KMS-11 (cell line): ENCODE data around the gene BMI1.

Experiments
- H2AFZ ChIP-seq: fragments of 200-600 bp; sonication (generic); 2 replicates; pipeline ENCODE4 v1.6.1; 2016; ENCODE audit warnings: antibody characterized with exemption, mixed run types, low read depth
- H3K27ac ChIP-seq: fragments of 200-600 bp; sonication (generic); 2 replicates; pipeline ENCODE4 v1.6.1; 2016; ENCODE audit warnings: mild to moderate bottlenecking, mixed run types
- H3K27me3 ChIP-seq: fragments of 200-600 bp; sonication (generic); 2 replicates; pipeline ENCODE4 v1.6.1; 2017; ENCODE audit warnings: mild to moderate bottlenecking, low read depth, mixed run types, moderate library complexity; ENCODE audit not compliant: insufficient read depth
- H3K36me3 ChIP-seq: fragments of 200-600 bp; sonication (generic); 2 replicates; pipeline ENCODE4 v1.6.1; 2017; ENCODE audit warnings: mild to moderate bottlenecking, mixed run types; ENCODE audit not compliant: insufficient read depth
- H3K4me1 ChIP-seq: fragments of 200-600 bp; sonication (generic); 2 replicates; pipeline ENCODE4 v1.6.1; 2016; ENCODE audit warnings: mild to moderate bottlenecking, low read depth, mixed run types; ENCODE audit not compliant: poor library complexity, severe bottlenecking
- H3K4me2 ChIP-seq: fragments of 200-600 bp; sonication (generic); 2 replicates; pipeline ENCODE4 v1.7.0; 2016; ENCODE audit warnings: mild to moderate bottlenecking, mixed run types
- H3K4me3 ChIP-seq: fragments of 200-600 bp; sonication (generic); IDR thresholded peaks from 2 replicates; pipeline ENCODE4 v1.6.1; 2017; ENCODE audit warnings: low read depth, low read length, mixed read lengths; ENCODE audit not compliant: insufficient read depth
- H3K79me2 ChIP-seq: fragments of 200-600 bp; sonication (generic); 2 replicates; pipeline ENCODE4 v1.6.1; 2016; ENCODE audit warnings: low read depth, mixed run types; ENCODE audit not compliant: insufficient read depth
- H3K9ac ChIP-seq: fragments of 200-600 bp; sonication (generic); 2 replicates; pipeline ENCODE4 v1.6.1; 2016; ENCODE audit warnings: mild to moderate bottlenecking, mixed run types
- H4K20me1 ChIP-seq: fragments of 200-600 bp; sonication (generic); 2 replicates; pipeline ENCODE4 v1.6.1; 2016; ENCODE audit warnings: mild to moderate bottlenecking, mixed run types; ENCODE audit not compliant: insufficient read depth
- TF ChIP-seq, protein P1 (sequence below): fragments of 200-600 bp; sonication (generic); conservative IDR thresholded peaks from 2 replicates; pipeline ENCODE4 v1.6.1; 2017; ENCODE audit warnings: low read depth, mild to moderate bottlenecking, antibody characterized with exemption, low read length, moderate library complexity, mixed read lengths

Gene BMI1

DNA sequence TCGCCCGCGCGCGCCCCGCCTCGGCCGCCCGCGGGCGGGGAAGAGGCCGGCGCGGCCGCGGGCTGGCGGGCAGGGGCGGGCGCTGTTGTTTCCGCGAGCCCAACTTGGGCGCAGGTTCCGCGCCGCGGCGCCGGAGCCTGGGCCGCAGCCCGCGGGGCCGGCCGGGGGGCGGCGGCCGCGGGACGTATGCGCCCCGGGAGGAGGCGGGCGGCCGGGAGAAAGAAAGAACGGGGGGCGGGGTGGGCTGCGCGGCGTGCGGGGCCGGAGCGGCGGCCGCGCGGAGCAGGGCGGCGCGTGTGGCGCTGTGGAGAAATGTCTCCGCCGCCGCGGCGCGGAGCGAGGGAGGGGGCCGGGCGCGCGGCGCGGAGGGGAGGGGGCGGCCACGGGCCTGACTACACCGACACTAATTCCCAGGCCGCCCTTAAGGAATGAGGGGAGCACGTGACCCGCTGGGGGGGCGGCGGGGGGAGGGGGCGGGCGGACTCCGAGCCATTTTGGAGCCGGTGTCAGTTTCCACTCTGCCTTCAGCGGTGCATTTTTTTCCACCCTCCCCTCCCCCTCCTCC lies at the start of gene BMI1:
Gene BMI1 (plus strand): TSS at position 509 of the 565 bp plus-strand sequence. CDS start 5,351 bp downstream, outside the sequence.
- peaks cover 32% of the 10 kb centered on the region for H3K4me1 ChIP-seq

GRCh38 chr10:22271786-22272185 lies 49.1 kb upstream of the BMI1 start:
- Histone ChIP-seq H3K36me3 (no peaks in the 10 kb centered on the region), H3K9ac (no peak overlapping the region), H3K27ac (no peak overlapping the region), H4K20me1 (no peaks in the 10 kb centered on the region), H3K27me3 (no peaks in the 10 kb centered on the region), H3K4me3 (no peak overlapping the region), H3K4me1 (no peaks in the 10 kb centered on the region), H3K79me2 (no peaks in the 10 kb centered on the region), H2AFZ (no peak overlapping the region), H3K4me2 (no peak overlapping the region)
- TF ChIP-seq, protein P1, sequence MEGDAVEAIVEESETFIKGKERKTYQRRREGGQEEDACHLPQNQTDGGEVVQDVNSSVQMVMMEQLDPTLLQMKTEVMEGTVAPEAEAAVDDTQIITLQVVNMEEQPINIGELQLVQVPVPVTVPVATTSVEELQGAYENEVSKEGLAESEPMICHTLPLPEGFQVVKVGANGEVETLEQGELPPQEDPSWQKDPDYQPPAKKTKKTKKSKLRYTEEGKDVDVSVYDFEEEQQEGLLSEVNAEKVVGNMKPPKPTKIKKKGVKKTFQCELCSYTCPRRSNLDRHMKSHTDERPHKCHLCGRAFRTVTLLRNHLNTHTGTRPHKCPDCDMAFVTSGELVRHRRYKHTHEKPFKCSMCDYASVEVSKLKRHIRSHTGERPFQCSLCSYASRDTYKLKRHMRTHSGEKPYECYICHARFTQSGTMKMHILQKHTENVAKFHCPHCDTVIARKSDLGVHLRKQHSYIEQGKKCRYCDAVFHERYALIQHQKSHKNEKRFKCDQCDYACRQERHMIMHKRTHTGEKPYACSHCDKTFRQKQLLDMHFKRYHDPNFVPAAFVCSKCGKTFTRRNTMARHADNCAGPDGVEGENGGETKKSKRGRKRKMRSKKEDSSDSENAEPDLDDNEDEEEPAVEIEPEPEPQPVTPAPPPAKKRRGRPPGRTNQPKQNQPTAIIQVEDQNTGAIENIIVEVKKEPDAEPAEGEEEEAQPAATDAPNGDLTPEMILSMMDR = no peak

More for the DNA sequence above, at the start of gene BMI1:
- H2AFZ ChIP-seq = no peak within 1 kb of the TSS
- peaks cover 77% of the 10 kb centered on the region for H3K79me2 ChIP-seq
- no peaks in the 10 kb centered on the region for H4K20me1 ChIP-seq
- H3K4me2 ChIP-seq = peak within 1 kb of the TSS; percentile 96
- TF ChIP-seq, protein P1 = no peak
- no peak within 1 kb of the TSS for H3K4me3 ChIP-seq
- H3K27ac ChIP-seq = peak within 1 kb of the TSS; percentile 97
- peaks cover 5% of the 10 kb centered on the region; the same call in 1 of the 2 replicates for H3K36me3 ChIP-seq
- H3K27me3 ChIP-seq = peaks cover 17% of the 10 kb centered on the region
- H3K9ac ChIP-seq = peak within 1 kb of the TSS; percentile 99

DNA sequence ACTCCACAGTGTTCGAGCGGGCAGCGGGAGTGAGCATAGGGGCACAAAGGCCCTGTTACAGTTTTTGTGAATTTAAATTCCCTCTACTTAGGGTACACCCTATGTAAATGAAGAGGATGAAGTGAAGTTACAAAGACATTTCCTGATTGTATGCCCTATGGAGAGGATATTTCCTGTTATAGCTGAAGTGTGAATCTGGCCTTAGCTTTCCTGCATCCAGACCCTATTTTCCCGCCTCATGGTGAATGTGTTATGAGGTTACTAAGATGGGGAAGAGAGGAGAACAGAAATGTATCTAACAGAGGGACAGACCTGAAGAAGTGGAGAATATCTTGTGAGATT lies 42.5 kb upstream of the BMI1 start:
- no peaks in the 10 kb centered on the region for H3K4me1 ChIP-seq
- no peaks in the 10 kb centered on the region for H3K27me3 ChIP-seq
- no peaks in the 10 kb centered on the region for H4K20me1 ChIP-seq
- H3K79me2 ChIP-seq = no peaks in the 10 kb centered on the region
- TF ChIP-seq, protein P1 = no peak
- no peak overlapping the region for H2AFZ ChIP-seq
- no peak overlapping the region for H3K27ac ChIP-seq
- H3K36me3 ChIP-seq = no peaks in the 10 kb centered on the region
- H3K4me3 ChIP-seq = no peak overlapping the region
- H3K4me2 ChIP-seq = no peak overlapping the region
- no peak overlapping the region for H3K9ac ChIP-seq

- no peak overlapping the region for H3K9ac ChIP-seq
- no peaks in the 10 kb centered on the region for H3K4me1 ChIP-seq
- no peaks in the 10 kb centered on the region for H3K79me2 ChIP-seq
- no peak overlapping the region for H3K27ac ChIP-seq
- TF ChIP-seq, protein P1 = no peak
- no peaks in the 10 kb centered on the region for H3K27me3 ChIP-seq
- H2AFZ ChIP-seq = no peak overlapping the region
- no peak overlapping the region for H3K4me2 ChIP-seq
- no peaks in the 10 kb centered on the region for H3K36me3 ChIP-seq
- H4K20me1 ChIP-seq = no peaks in the 10 kb centered on the region
- H3K4me3 ChIP-seq = no peak overlapping the region
Measured at GRCh38 chr10:22280078-22280477, 40.8 kb upstream of the BMI1 start.
